HG03442 (cell line): Measurements from ENCODE around the gene LHFPL4.
"Not testable (repeated sequence)": the region's sequence is repeated elsewhere in the genome, so short reads cannot be mapped to it uniquely, and the experiment has no call there.

ENCODE experiments used
- ATAC-seq: cut with Tn5 transposase; IDR thresholded peaks from one replicate; pipeline ENCODE4 v1.9.1; 2021; ENCODE audit warnings: mild to moderate bottlenecking, moderate library complexity; ENCODE audit not compliant: unreplicated experiment

Gene LHFPL4

DNA sequence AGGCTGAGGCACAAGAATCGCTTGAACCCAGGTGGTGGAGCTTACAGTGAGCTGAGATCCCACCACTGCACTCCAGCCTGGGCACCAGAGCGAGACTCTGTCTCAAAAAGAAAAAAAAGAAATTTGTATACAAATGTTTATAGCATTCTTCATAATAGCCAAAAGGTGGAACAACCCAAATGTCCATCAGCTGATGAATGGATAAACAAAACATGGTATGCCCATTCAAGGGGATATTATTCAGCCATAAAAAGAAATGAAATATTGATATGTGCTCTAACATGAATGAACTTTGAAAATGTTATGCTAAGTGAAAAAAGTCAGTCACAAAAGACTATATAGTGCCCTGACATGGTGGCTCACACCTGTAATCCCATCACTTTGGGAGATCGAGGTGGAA lies 11.4 kb downstream of the LHFPL4 start:
- ATAC-seq, result no peak

DNA sequence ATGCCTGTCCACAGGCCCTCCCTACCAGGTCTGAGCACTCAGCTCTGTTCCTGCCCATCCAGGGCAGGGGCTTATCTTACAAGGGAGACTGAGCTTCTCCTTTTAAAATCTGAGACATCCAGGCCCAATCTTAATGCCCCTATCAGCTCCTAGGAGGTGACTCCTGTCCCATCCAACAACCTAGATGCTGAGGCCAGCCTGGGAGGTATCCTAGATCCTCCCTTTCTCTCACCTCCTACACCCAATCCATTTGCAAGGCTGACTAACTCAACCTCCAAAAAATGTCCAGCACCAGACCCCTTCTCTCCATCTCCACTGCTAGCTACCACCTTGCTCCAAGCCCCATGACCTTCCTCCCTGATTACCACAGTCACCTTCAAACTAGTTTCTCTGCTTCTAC lies 17.4 kb downstream of the LHFPL4 start:
- ATAC-seq, result no peak

DNA sequence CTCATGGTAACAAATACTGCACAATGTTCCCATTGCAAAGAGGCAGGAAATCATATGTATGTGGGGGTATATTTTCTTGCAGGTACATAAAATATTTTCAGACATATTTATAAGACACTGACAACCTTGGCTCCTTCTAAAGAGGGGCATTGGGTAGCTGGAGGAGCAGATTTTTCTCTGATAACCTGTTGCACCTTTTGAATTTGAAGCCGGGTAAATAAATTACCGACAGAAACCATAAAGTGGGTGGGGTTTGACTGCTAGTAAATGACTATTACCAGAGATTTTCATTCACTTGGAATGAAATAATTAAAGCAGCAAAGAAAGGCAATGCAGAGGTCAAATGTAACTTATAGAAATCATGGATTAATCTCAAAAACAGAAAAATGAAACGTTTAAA lies 19.2 kb downstream of the LHFPL4 start:
- ATAC-seq, result no peak

DNA sequence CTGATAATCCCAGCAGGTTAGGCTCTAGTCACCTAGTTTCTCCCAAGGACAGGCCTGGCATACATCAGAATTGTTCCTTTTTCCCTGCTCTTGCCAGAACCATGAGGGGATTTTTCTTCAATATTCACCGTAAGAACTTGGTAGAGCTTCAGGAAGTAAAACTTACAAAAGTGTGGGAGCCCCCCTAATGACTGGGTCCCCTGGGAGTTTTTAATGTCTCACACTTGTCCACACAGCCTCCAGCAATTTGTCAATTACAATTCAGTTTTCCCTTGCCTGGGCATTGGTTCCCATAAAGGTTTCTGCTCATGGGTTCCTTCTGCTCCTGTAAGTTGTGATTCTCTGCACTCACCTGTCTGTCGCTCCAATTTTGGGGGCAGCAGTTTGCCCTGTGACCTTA lies 28.5 kb downstream of the LHFPL4 start:
- ATAC-seq, result no peak

DNA sequence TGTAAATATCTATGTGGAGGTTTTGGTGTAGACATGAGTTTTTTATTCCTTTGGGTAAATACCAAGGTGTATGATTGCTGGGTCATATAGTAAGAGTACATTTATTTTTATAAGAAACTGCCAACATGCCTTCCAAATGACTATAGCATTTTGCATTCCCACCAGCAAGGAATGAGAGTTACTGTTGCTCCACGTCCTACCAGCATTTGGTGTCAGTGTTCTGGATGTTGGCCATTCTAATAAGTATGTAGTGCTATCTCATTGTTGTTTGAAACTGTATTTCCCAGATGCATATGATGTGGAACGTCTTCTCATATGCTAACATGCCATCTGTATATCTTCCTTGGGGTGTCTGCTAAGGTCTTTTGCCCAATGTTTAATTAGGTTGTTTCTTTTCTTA lies 38.7 kb downstream of the LHFPL4 start:
- ATAC-seq, result no peak

DNA sequence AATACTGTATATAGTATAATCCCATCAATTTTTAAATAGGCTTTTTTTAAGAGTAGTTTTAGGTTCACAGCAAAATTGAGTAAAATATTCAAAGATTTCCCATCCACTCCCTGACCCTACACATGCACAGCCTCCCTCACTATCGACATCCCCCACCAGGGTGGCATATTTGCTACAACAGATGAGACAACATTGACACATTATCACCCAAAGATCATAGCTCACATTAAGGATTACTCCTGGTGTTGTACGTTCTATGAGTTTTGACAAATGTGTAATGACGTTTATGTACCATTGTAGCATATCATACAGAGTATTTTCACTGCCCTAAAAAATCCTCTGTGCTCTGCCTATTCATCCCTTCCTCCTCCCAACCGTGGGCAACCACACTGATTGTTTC lies 39.3 kb downstream of the LHFPL4 start:
- ATAC-seq, result no peak

DNA sequence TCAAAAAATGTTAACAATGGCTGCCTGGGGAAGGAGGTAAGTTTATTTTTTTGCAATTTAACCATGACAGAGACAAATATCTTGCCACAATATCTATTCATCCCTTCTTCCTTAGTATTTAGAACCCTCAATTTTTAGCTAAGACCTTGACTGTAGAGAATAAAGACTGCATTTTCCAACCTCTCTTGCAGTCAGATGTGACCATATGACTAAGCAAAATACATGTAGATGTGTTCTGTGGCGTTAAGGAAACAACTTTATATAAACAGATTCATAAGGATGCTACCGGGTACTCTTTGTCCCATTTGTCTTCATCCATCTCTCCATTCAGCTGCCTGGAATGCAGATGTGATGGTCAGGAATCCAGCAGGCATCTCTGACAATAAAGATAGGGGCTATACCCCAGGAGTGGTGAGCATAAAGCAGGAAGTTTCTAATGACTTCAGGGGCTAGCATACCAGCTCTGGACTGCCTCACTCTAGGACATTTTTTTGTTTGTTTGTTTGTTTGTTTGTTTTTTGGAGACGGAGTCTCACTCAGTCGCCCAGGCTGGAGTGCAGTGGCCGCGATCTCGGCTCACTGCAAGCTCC lies 41.1 kb downstream of the LHFPL4 start:
- ATAC-seq, result no peak

DNA sequence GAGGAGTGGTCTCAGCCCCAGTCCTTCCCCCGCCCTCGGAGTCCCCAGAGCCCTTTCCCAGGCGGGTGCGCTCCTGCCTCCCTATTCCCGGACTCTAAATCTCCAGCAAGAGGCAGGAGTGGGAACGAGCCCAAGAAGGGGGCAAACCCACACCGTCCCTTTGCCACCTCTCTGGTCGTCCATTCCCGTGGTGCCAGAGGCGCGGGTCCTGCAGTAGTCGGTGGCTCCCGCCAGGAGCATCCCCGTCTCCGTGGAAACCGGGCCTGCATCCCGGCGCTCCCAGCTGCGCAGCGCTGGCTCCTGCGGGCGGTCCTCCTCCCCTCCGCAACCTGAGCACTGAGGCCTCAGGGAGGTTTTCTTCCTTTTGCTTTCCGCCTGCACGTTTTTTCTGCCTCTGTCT lies 44.8 kb downstream of the LHFPL4 start:
- ATAC-seq, result no peak

DNA sequence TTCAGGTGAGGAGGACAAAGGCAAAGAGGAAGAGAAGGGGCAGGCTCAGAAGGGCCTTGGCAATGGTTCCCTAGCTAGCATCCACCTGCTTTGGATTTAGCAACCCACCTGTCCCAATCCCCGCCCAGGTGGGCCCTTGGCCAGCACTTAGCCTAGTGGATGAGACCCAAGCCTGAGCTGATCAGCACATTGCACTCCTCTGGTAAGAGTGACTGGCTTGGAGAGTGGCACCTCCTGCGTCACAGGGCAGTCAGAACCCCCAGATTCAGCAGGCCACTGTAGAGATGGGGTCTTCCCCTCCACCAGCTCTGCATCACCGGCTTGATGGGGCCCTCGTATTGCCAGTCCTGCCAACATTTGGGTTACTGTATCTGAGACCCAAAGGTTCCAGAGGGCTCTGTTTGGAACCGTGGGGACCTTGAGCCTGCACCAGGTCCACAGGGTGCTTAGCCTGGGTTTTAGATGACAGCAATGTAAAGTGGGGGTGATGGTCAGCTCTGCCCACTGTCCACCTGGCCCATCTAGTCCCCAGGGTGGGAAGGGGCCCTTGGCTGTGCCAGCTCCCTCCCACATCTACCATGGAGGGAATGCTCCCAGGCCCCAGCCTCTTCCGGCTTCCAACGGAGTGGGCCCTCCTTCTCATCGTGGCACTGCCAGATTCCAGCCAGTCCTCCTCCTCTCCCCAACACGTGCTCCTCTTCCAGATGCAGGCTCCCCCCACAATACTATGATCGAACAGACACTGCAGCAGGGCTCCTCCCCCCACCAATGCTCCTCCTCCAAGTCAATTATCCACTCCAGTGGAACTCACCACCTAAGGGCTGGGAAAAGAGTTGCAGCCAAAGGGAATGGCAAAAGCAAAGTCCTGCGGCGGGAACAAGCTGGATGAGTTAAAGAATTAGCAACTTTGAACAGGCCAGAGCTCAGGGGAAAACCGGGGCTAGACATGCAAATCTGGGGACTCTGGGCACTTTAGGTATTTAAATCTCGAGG lies 45.7 kb downstream of the LHFPL4 start:
- no peak for ATAC-seq

DNA sequence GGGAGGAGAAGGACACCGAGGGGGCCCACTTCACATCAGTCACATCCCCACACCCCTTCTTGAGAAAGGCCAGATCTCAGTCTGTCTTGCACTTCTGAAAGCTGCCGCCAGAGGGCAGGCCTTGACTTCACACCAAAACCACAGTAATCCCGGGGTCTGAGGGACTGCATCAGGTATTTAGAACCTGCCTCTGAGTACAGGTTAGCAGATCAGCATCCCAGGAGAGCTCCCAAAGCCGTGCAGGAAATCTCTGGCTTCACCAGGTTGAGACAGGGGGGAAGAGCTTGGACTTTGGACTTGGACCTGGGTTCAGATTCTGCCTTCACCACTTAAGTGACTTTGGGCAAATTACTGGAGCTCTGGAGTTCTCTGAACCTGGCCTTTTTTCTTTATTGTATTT lies 50.3 kb downstream of the LHFPL4 start:
- peak; percentile 55 for ATAC-seq

DNA sequence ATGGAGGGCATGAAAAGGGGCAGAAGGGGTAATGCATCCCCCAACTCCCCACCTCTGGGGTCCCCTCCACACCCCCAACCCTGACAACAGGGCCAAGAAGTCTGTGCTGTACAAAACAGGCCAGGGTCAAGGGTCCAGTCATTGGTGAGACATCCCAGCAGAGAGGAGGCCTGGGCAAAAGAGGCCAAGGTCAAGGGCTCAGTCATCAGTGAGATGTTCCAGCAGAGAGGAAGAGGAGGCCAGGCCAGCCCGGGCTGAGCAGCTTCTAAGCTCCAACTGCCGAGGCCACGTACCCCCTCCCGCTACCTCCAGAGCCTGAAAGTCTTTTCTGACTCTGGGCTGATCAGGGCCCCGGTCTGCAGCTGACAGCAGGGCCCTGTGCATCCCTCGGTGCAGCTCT lies 52.4 kb downstream of the LHFPL4 start:
- no peak for ATAC-seq

DNA sequence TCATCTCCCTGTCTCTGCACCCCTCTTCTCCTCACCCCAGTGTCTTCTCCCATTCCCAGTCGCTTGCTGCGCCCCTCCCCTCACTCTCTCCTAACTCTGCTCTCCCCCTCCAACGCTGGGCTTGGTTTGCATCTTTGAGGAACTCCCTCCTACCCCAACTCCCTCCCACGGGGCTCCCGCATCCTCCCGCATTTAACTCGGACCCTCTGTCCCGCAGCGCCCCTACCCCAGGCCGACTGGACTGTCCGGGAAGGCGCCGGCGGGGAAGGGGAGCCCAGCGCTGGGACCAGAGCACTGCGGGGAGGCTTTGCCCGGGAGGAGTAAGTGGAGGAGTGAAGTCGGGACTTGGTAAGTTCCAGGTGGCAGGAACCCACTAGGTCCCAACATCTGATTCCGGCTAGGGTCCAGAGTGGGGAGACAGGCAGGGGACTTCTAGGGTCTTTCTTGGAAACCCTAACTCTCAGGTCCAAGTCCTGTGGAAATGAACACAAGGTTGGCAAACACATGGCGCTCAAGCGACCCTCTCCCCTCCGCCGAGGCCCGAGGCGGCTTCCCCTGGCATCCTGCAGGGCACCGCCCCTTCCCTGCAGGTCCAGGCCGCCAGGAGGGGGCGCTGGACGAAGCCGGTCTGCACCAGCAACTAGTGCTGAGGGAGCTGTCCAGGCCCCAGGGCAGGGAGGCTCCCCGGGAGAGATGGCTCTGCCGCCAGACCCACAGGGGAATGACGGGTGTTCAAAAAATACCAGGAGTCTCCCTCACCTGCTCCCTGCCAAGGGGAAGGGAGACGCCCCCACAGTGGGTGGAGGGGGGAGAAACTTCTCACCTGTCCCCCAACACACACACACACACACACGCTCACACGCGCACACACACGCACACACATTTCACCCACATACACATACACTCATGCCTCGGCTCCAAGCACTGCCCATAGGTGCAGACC lies 53.2 kb downstream of the LHFPL4 start:
- no peak for ATAC-seq

DNA sequence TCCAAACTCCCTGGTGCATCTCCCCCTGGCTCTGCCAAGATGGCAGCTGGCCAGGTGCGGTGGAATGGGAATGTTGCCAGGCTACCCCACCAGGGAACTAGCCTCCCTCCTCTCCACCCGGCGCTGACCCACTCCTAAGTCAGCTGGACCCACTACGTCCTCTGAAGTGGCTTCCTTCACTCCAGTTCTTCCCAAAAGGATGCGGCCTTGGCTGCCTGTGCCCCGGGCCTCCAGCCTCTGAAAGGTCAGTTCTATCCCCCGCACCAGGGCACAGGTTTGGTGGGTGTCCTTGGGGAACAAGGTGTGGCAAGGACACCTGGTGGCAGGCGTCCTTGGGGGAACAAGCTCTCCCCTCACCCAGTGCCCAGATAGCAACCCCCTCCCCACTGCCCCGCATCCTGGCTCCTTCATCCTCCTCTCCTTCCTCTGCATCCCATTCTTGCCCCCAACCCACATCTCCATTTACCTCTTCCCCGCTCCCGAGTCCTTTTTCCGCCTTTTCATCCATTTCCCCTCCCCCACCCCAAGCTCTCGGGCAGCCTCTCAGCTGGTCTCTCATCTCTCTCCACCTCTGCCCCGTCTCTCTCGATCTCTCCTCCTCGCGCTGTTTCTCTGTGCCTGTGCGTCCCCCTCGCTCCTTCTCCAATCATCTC lies 54.0 kb downstream of the LHFPL4 start:
- no peak for ATAC-seq

DNA sequence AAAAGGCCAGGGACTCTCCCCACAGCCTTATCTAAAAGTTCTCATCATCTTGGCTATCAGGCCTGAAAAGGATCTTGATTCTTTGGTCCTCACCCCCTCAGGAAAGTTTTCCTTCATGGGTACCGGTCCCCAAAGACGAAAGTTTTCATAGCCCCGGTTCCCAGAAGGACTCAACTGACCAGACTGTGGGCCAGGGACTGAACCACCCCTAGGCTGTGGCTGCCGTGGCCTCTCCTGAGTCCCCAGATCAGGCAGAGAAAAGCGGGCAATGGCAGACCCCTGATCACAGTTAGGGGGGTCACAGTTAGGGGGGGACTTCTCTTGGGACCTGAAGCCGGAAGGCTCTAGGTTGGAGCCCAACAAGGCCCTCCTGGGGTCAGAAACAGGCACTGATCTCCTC lies 54.8 kb downstream of the LHFPL4 start:
- ATAC-seq, result no peak

DNA sequence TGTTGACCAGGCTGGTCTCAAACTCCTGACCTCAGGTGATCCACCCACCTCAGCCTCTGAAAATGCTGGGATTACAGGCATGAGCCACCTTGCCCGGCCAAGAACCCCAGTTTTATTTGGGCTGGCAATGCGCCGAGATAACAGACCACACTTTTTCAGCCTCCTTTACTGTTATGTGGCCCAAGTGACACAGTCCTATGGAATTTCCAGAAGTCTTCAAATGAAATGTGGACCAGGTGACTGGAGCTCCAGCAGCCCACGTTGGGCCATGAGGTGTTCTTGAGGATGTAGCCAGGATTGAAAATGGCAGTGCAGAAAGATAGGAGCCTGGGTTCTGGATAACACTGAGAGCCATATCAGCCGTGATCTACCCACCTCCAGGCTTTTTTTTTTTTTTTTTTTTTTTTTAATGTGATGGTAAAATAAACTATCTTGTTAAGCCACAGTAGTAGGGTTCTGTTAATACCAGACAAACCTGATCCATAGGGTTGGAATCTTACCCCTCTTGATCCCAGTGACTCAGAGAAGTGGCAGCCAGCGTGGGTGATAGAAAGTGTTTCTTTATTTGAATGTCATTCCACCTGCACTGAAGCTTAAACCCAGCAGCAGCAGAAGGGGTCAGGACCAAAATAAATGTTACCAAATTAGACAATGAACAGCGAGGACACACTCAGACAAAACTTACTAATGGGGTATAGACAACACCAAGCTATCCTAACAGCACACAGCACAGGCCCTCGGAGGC lies 55.6 kb downstream of the LHFPL4 start:
- no peak for ATAC-seq

DNA sequence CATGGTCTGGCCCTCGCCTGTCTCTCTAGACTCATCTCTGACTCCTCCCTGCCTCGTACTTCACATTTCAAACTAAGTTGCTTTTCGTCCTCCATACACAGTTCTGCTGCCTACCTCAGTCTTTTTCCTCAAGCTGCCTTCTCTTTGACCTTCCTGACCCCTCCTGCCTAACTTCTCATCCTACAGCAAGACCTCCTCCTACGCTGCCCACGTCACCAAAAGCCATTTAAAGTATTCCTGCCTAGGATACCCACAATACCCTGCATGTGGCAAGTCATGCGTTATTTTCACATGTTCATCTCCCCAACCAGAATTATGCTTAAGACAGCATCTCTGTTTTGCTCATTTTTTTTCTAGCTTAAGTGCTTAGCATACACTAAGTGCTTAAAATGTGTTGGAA lies 56.7 kb downstream of the LHFPL4 start:
- no peak for ATAC-seq

DNA sequence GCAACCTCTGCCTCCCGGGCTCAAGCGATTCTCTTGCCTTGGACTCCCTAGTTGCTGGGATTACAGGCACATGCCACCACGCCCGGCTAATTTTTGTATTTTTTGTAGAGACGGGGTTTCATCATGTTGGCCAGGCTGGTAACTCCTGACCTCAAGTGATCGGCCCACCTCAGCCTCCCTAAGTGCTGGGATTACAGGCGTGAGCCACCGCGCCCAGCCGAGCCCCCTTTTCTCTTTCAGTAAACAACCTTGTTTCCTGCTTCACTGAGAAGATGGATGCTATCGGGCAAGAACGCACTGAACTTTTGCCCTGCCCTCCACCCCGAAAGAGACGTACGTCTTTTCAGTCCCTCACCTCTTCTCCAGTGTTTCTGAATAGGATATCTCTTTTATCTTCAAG lies 59.6 kb downstream of the LHFPL4 start:
- ATAC-seq, result not testable (repeated sequence)

DNA sequence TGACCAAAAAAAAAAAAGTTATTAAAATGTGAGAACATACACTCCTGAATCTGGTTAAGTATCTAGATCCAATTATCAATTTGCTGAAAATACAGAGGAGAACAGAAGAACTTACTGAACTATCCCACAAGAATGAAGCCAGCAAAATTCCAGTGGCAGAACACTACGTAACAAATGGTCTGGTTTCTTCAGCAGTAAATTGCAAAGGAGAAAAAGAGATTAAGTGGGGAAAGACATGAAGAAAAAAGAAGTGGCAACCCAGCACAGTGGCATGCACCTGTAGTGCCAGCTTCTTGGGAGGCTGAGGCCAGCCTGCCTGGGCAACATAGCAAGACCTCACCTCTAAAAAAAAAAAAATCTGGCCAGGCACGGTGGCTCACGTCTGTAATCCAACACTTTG lies 62.1 kb downstream of the LHFPL4 start:
- ATAC-seq, result no peak

DNA sequence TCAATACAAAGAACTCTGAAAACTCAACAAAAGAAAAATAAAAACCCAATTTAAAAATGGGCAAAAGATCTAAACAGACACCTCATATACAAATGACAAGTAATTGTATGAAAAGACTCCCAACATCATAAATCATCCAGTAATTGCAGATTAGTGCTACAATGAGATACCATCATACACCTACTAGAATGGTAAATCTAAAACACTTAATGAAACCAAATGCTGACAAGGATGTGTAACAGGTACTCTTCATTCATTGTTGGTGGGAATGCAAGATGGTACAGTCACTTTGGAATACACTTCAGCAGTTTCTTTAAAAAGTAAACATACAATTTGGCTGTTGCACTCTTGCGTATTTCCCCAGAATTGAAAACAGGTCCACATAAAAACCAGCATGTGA lies 68.4 kb downstream of the LHFPL4 start:
- no peak for ATAC-seq

DNA sequence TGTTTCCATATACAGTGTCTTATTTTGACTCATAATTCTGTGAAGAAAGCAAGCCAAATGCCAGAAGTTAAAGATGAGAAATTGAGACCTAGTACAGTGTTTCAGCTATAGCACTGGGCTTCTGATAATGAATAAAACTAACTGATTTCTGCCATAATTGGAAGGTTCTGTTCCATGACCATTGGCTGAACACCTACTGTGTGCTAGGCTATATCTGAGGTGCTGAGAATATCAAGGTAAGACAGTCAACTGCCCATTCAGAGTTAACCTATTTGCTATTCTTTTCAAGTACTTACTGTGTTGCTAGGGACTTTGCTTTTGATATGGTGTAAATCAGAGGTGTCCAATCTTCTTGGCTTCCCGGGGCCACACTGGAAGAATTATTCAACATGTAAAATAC lies 73.4 kb downstream of the LHFPL4 start:
- ATAC-seq, result no peak
